RWPE2 (cell line): ENCODE results near the gene EP400.

Experiments used
- ATAC-seq: fragments of 200-7000 bp; cut with Tn5 transposase; 3 replicates; pipeline ENCODE4 v1.9.1; 2021; ENCODE audit warnings: low read depth
- DNase-seq: peaks from one replicate; pipeline ENCODE4 v3.0.0-alpha.2; 2020; ENCODE audit warnings: low spot score
- H3K27ac ChIP-seq: fragments of 450-650 bp; 2 replicates; pipeline ENCODE4 v1.5.1; 2017; ENCODE audit warnings: mild to moderate bottlenecking; ENCODE audit not compliant: poor library complexity, severe bottlenecking
- H3K27me3 ChIP-seq: fragments of 250-450 bp; sonication (Bioruptor Pico); 2 replicates; pipeline ENCODE4 v1.5.1; 2021; ENCODE audit warnings: mild to moderate bottlenecking, moderate library complexity; ENCODE audit not compliant: insufficient read depth, poor library complexity, severe bottlenecking
- H3K36me3 ChIP-seq: fragments of 250-450 bp; sonication (Bioruptor Pico); 2 replicates; pipeline ENCODE4 v1.5.1; 2020; ENCODE audit warnings: low read depth, mild to moderate bottlenecking, moderate library complexity
- H3K4me1 ChIP-seq: fragments of 250-450 bp; sonication (Bioruptor Pico); 2 replicates; pipeline ENCODE4 v1.5.1; 2021; ENCODE audit warnings: mild to moderate bottlenecking, moderate library complexity; ENCODE audit not compliant: insufficient read depth, poor library complexity, severe bottlenecking
- H3K4me3 ChIP-seq: fragments of 250-450 bp; sonication (Bioruptor Pico); 2 replicates; pipeline ENCODE4 v1.5.1; 2021; ENCODE audit warnings: mild to moderate bottlenecking, moderate library complexity; ENCODE audit not compliant: severe bottlenecking
- H3K9me3 ChIP-seq: fragments of 250-450 bp; sonication (Bioruptor Pico); 2 replicates; pipeline ENCODE4 v1.5.1; 2021; ENCODE audit warnings: mild to moderate bottlenecking, moderate library complexity; ENCODE audit not compliant: severe bottlenecking
- TF ChIP-seq, protein P1 (sequence below): fragments of 450-650 bp; IDR thresholded peaks from one replicate; pipeline ENCODE4 v1.5.1; 2017; ENCODE audit warnings: mild to moderate bottlenecking, moderate library complexity; ENCODE audit not compliant: poor library complexity, severe bottlenecking

Gene EP400

DNA sequence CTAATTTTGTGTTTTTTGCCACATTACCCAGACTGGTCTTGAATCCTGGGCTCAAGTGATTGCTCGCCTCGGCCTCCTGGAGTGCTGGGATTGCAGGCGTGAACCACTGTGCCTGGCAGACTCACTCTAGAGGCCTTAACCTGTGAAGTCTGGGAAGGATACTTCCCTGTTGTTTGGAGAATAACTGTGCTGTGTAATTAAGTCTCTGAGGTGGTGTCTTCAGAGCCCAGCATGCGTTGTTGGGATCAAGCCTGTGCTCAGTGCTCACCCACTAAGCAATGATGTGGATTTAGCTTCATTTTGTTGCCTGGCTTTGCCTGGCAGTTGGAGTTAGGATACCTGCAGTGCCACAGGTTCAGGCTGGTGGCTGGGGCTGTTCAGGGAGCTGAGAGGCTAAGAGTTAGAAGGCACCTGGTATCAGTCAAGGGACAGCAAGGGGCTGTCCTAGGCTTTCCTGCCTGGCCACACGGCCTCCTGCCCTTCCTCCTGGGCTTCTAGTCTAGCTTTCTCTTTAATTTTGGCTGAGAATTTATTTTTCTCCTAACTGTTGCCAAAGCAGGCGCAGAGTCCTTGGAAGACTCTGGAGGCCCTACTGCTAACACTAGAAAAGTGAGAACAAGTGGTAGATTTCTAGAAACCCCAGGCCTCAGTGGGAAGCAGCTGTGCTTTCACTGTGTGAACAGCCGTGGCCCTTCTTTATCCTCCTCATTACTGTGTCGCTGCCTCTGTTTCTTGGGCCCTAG is 38.5 kb downstream of the EP400 start:
- Histone ChIP-seq H3K27me3 (no peaks in the 10 kb centered on the region), H3K9me3 (no peaks in the 10 kb centered on the region), H3K4me3 (no peak overlapping the region), H3K27ac (no peak overlapping the region), H3K36me3 (peaks cover 71% of the 10 kb centered on the region), H3K4me1 (no peaks in the 10 kb centered on the region)
- TF ChIP-seq, protein P1, sequence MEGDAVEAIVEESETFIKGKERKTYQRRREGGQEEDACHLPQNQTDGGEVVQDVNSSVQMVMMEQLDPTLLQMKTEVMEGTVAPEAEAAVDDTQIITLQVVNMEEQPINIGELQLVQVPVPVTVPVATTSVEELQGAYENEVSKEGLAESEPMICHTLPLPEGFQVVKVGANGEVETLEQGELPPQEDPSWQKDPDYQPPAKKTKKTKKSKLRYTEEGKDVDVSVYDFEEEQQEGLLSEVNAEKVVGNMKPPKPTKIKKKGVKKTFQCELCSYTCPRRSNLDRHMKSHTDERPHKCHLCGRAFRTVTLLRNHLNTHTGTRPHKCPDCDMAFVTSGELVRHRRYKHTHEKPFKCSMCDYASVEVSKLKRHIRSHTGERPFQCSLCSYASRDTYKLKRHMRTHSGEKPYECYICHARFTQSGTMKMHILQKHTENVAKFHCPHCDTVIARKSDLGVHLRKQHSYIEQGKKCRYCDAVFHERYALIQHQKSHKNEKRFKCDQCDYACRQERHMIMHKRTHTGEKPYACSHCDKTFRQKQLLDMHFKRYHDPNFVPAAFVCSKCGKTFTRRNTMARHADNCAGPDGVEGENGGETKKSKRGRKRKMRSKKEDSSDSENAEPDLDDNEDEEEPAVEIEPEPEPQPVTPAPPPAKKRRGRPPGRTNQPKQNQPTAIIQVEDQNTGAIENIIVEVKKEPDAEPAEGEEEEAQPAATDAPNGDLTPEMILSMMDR: no peak
- DNase-seq (no peak), ATAC-seq (no peak)

DNA sequence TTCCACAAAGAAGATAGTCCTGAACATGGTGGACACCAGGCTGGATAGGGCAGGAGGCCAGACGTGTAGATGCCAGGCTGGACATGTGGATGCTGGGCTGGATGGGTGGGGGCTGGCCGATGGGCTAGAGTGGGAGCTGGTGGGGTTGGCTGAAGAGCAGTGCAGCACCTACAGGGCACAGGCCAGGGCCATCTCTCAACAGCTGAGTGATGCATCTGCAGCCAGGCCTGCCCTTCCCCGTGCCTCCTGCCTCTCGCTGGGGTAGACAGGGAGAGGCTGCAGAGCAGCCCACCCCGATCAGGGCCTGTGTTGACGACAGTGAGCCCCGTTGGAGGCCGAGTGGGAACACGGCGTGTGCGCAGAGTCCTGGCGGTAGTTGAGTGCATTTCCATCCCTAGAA is 39.3 kb downstream of the EP400 start:
- DNase-seq (no peak), ATAC-seq (no peak)
- Histone ChIP-seq H3K4me1 (no peaks in the 10 kb centered on the region), H3K36me3 (peaks cover 75% of the 10 kb centered on the region), H3K4me3 (no peak overlapping the region), H3K27me3 (no peaks in the 10 kb centered on the region), H3K27ac (no peak overlapping the region), H3K9me3 (no peaks in the 10 kb centered on the region)
- TF ChIP-seq, protein P1: no peak

DNA sequence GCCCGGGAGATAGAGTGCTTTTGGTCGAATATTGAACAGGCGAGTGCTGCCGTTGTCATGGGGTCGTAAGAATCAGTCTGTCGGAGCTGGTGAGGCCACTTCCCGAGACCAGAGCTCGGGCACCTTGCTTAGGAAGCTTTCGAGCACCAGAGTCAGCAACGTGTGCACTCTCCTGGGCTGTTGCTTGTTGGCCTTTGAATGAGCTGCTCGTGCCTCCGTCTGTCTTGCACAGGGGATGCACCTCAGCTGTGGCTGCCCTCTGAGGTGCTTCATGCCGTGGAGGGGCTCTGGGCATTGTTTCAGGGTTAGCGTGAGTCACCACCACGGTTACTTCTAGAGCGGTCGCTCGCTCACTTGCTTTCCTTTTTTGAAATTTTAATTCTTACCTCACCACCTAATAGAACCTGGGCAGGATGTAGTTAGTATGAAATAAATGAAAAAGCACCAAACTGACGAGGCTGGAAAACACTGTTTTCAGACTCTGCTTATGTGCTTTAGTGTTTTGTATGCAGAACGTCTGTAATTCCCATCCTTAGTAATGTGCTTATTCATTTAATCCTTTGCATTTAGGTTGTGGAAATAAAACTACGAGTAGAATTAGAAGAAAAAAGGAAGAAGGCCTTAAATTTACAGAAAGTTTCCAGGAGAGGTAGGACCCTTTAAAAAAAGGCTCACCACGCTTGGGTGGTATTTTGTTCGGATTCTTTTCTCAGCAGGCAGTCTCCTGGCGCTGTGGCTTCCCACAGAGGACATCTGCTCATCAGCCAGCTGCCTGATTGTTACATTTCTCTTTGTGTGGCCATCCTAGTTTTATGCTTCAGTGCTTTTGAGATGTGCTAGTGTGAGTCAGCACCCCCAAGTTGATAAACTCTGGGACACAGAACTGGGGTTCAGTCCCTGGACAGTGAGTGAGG is 40.6 kb downstream of the EP400 start:
- TF ChIP-seq, protein P1: no peak
- ATAC-seq: no peak
- no peaks in the 10 kb centered on the region for H3K4me1 ChIP-seq
- DNase-seq: no peak
- no peaks in the 10 kb centered on the region for H3K27me3 ChIP-seq
- no peak overlapping the region for H3K4me3 ChIP-seq
- peaks cover 75% of the 10 kb centered on the region for H3K36me3 ChIP-seq
- no peaks in the 10 kb centered on the region for H3K9me3 ChIP-seq
- H3K27ac ChIP-seq: no peak overlapping the region

DNA sequence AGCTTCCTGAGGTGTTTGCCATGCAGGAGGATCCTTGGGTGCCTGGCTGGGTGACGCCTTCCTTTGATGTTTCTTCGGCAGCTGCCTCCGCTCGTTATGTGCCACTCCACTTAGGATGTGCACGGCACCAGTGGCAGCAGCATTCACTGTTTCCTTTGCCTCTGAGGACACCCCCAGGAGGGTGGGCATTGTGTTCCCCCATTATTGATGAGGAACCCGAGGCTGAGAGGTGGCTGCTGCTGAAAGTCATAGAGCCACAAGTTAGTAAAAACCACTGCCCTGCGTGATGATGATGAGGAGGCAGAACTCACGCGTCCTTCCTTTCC is 41.2 kb downstream of the EP400 start:
- H3K36me3 ChIP-seq: peaks cover 71% of the 10 kb centered on the region
- no peaks in the 10 kb centered on the region for H3K9me3 ChIP-seq
- H3K27me3 ChIP-seq: no peaks in the 10 kb centered on the region
- H3K4me3 ChIP-seq: no peak overlapping the region
- H3K27ac ChIP-seq: no peak overlapping the region
- no peak for ATAC-seq
- TF ChIP-seq, protein P1: no peak
- no peaks in the 10 kb centered on the region for H3K4me1 ChIP-seq
- no peak for DNase-seq
